Stimulated activated naive B cell treated with anti-CD40 and anti-IgM and Interleukin-4, amounts not matched to agents 10 μg/mL and 1 μg/mL and 100 μg/mL, for 72 hours (primary cell): ENCODE results near the gene TEX10.

Experiments
- ATAC-seq, 2 donors: fragments of 150-1000 bp; cut with Tn5 transposase; replicated peaks; 2 replicates each; pipeline ENCODE4 v1.10.0; 2021; ENCODE audit warnings: moderate library complexity in 1 of 2
- DNase-seq: peaks from one replicate; pipeline ENCODE4 v3.0.0; 2021
- H3K27ac Mint-ChIP-seq: one replicate; pipeline ENCODE4 v1.8.0; 2022; ENCODE audit warnings: mild to moderate bottlenecking, mixed read lengths
- H3K27me3 Mint-ChIP-seq, 2 donors: one replicate each; pipeline ENCODE4 v1.8.0; 2022; ENCODE audit warnings: mixed read lengths in 2 of 2
- H3K36me3 Mint-ChIP-seq, 2 donors: one replicate each; pipeline ENCODE4 v1.8.0; 2022; ENCODE audit warnings: mixed read lengths in 2 of 2, mild to moderate bottlenecking in 1 of 2
- H3K4me1 Mint-ChIP-seq, 2 donors: one replicate each; pipeline ENCODE4 v1.8.0; 2022; ENCODE audit warnings: mixed read lengths in 2 of 2, mild to moderate bottlenecking in 1 of 2
- H3K4me3 Mint-ChIP-seq, 2 donors: one replicate each; pipeline ENCODE4 v1.8.0; 2022; ENCODE audit warnings: mild to moderate bottlenecking in 2 of 2, mixed read lengths in 2 of 2, moderate library complexity in 1 of 2
- H3K9me3 Mint-ChIP-seq, 2 donors: one replicate each; pipeline ENCODE4 v1.8.0; 2022; ENCODE audit warnings: mixed read lengths in 2 of 2, mild to moderate bottlenecking in 1 of 2

Gene TEX10

DNA sequence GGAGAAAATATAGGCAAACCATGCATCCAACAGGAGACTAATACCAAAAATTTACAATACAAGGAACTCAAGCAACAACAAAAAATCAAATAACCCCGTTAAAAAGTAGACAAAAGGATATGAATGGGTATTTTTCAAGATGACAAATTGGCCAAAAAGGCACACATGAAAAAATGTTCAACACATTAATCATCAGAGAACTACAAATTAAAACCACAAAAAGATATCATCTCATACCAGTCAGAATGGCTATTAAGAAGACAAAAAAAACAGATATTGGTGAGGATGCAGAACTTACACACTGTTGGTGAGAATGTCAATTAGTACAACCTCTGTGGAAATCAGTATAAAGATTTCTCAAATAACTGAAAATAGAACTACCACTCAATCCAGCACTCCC, 35.0 kb downstream of the TEX10 start:
- no peak overlapping the region for H3K4me3 Mint-ChIP-seq
- H3K9me3 Mint-ChIP-seq, result no peaks in the 10 kb centered on the region
- no peak for ATAC-seq
- H3K27ac Mint-ChIP-seq, result no peak overlapping the region
- DNase-seq, result no peak
- H3K36me3 Mint-ChIP-seq, result peaks cover 40 to 50% of the 10 kb centered on the region in 2 donors
- peaks cover 2 to 16% of the 10 kb centered on the region in 2 donors for H3K4me1 Mint-ChIP-seq
- H3K27me3 Mint-ChIP-seq, result no peaks in the 10 kb centered on the region

DNA sequence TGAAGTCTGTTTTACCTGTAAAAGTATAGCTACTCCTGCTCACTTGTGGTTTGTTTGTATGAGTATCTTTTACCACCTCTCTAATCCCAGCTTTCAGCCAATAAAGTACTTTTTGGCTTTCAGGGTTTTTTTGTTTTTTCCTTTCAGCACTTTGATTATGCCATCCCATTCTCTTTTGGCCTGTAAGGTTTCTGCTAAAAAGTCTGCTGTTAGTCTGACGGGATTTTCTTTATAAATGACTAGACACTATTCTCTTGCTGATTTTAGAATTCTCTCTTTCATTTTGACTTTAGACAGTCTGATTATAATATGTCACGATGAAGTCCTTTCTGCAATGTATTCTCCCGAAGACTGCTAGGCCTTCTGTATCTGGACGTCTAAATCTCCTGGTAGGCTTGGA, 37.2 kb downstream of the TEX10 start:
- Mint-ChIP-seq H3K4me3 (no peak overlapping the region), H3K27me3 (no peaks in the 10 kb centered on the region), H3K36me3 (peaks cover 40 to 66% of the 10 kb centered on the region in 2 donors), H3K27ac (peak overlapping the region; percentile 32), H3K4me1 (peaks cover 4 to 16% of the 10 kb centered on the region in 2 donors), H3K9me3 (no peaks in the 10 kb centered on the region)
- DNase-seq, result no peak
- no peak for ATAC-seq

DNA sequence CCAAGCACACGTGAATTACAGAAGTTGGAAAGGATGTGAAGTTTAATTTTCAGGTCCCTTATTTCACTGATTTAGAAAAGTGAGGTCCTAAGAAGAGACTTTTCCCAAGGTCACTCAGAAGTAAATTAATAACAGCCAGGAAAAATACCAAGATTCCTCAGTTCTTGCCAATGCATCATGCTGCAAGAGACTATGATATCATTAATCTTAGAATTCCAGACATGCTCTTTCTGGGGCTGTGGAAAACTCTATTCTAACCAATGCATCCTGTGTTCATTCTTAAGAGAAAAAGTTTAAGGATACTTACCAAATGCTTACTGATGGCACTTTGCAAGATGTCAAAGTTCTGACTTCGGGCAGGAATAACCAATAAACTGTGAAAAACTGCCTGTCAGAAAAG, 42.8 kb downstream of the TEX10 start:
- H3K4me1 Mint-ChIP-seq, result peaks cover 2 to 7% of the 10 kb centered on the region in 2 donors
- H3K27me3 Mint-ChIP-seq, result no peaks in the 10 kb centered on the region
- H3K9me3 Mint-ChIP-seq, result no peaks in the 10 kb centered on the region
- no peak overlapping the region for H3K4me3 Mint-ChIP-seq
- no peak for ATAC-seq
- no peak overlapping the region for H3K27ac Mint-ChIP-seq
- DNase-seq, result no peak
- H3K36me3 Mint-ChIP-seq, result peaks cover 34 to 68% of the 10 kb centered on the region in 2 donors

DNA sequence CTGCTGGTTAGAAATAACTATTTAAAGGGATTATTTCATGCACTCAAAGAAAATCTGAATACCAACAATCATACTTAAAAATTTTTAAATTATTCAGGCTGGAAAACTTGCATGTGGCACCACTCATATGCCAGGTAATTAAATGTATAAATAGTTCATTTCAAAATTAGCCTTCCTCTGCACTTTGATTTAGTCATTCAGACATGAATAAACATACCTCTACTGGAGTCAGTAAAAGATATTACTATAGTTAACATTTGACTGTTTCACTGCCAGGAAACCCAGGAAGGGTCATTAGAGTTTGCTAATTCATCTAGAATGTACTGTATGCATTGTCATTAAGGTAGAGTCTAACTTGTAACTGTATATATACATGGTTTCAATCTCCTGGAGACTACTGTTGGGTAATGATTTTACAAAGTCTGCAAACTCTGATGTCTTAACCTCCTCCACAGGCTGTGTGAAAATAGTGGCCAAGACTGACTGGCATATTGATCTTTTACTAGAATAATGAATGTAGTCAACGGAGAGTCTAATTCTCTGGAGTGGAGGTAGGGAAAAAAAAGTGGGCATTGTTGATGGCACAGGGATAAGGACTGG, 43.7 kb downstream of the TEX10 start:
- H3K4me1 Mint-ChIP-seq, result peaks cover 2 to 7% of the 10 kb centered on the region in 2 donors
- DNase-seq (no peak), ATAC-seq (no peak)
- H3K27me3 Mint-ChIP-seq, result no peaks in the 10 kb centered on the region
- peak overlapping the region; percentile 16 for H3K27ac Mint-ChIP-seq
- H3K9me3 Mint-ChIP-seq, result no peaks in the 10 kb centered on the region
- H3K36me3 Mint-ChIP-seq, result peaks cover 30 to 64% of the 10 kb centered on the region in 2 donors
- H3K4me3 Mint-ChIP-seq, result no peak overlapping the region

DNA sequence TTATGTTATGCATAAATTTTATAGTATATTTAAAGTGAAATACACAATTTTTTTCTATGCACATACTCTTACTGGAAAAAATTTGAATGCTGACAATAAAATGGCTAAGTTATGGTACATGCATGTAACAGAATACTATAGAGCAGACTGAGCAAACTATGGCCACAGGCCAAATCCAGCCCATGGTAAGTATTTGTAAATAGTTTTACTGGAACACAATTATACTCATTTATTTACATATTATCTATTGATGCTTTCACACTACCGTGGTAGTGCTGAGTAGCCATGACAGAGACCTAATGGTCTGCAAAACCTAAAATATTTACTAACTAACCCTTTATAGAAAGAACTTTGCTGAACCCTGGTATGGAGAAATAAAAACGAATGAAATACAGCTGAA, 45.7 kb downstream of the TEX10 start:
- Mint-ChIP-seq H3K27ac (peak overlapping the region; percentile 17), H3K36me3 (peaks cover 43 to 71% of the 10 kb centered on the region in 2 donors), H3K4me3 (no peak overlapping the region), H3K27me3 (no peaks in the 10 kb centered on the region), H3K4me1 (peaks cover 0 to 7% of the 10 kb centered on the region in 2 donors), H3K9me3 (no peaks in the 10 kb centered on the region)
- ATAC-seq (no peak), DNase-seq (no peak)

DNA sequence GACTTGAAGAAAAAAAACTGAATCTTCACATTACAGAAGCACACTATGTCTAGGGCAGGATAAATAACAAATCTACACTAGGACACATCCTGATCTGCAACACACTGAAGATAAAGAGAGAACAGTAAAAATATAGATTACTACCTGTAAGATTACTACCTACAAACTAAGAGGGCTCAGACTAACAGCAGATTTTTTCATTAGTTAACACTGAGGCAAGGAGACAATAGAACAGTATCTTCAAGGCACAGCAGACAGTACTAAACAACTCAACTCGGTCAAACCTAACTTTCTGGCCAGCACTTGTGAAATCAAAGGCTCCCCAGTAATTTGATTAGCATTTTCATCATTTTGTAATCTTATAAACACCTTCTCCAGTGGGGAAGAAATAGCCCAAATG, 46.5 kb downstream of the TEX10 start:
- no peaks in the 10 kb centered on the region for H3K9me3 Mint-ChIP-seq
- peaks cover 39 to 71% of the 10 kb centered on the region in 2 donors for H3K36me3 Mint-ChIP-seq
- H3K4me3 Mint-ChIP-seq, result no peak overlapping the region
- DNase-seq (no peak), ATAC-seq (no peak)
- no peaks in the 10 kb centered on the region for H3K27me3 Mint-ChIP-seq
- peaks cover 0 to 7% of the 10 kb centered on the region in 2 donors for H3K4me1 Mint-ChIP-seq
- no peak overlapping the region for H3K27ac Mint-ChIP-seq

DNA sequence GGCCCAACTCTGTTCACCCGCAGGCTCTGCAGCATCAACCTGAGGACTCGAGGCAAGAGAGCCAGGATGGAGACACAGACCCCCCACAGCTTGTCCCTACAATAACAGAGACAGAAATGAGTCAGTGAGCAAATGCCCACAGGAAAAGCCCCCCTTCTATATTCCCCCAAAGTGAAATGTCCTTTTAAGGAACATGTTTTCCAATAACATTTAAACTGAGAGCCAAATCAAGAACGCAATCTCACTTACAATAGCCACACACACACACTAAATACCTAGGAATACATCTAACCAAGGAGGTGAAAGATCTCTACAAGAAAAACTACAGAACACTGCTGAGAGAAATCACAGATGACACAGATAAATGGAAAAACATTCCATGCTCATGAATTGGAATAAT, 49.0 kb downstream of the TEX10 start:
- peaks cover 4 to 18% of the 10 kb centered on the region in 2 donors for H3K4me1 Mint-ChIP-seq
- ATAC-seq (no peak), DNase-seq (no peak)
- H3K36me3 Mint-ChIP-seq, result peaks cover 44 to 68% of the 10 kb centered on the region in 2 donors
- H3K4me3 Mint-ChIP-seq, result no peak overlapping the region
- H3K27me3 Mint-ChIP-seq, result no peaks in the 10 kb centered on the region
- H3K9me3 Mint-ChIP-seq, result no peaks in the 10 kb centered on the region
- no peak overlapping the region for H3K27ac Mint-ChIP-seq

DNA sequence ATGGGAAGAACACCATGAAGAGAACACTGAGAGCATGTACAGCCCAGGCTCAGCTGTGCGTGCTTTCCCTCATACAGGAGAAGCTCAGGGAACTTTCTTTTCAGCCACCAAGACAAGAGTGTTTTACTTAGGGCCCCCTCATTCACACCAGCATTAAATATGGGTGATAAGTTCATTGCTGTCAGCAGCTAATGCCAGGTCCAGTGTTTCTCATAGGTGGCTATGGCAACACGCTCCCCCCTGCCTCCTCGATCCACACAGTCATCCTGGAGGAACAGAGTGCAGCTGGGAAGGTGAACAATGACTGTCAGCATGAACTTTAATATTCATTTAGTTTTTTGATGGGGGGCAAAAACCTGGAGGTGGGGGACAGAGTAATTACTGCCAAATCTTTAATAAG, 54.4 kb downstream of the TEX10 start:
- Mint-ChIP-seq H3K36me3 (peaks cover 30 to 75% of the 10 kb centered on the region in 2 donors), H3K9me3 (no peaks in the 10 kb centered on the region), H3K27ac (no peak overlapping the region), H3K4me1 (peaks cover 4 to 11% of the 10 kb centered on the region in 2 donors), H3K4me3 (no peak overlapping the region), H3K27me3 (no peaks in the 10 kb centered on the region)
- ATAC-seq, result no peak
- DNase-seq, result no peak

DNA sequence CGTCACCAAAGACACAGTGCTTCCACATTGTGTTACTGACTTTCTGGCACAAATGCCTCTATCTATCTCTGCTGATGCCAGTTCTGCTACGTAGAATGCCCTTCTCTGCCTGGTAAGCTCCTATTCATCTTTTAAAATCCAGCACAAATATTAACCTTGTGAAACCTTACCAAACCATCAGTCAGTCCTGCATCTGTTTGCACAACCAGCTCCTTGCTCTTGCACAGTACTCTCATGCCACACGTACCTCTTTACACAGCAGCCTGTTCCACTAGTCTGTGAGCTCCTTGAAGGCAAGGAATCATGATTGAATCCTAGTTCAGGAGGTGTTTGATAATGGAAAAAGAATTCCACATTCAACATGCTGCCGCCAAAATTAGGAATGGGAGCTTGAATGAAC, 56.3 kb downstream of the TEX10 start:
- Mint-ChIP-seq H3K36me3 (peaks cover 42 to 77% of the 10 kb centered on the region in 2 donors), H3K9me3 (no peaks in the 10 kb centered on the region), H3K4me3 (no peak overlapping the region), H3K4me1 (peaks cover 6 to 11% of the 10 kb centered on the region in 2 donors), H3K27ac (no peak overlapping the region), H3K27me3 (no peaks in the 10 kb centered on the region)
- ATAC-seq, result no peak
- DNase-seq, result no peak

DNA sequence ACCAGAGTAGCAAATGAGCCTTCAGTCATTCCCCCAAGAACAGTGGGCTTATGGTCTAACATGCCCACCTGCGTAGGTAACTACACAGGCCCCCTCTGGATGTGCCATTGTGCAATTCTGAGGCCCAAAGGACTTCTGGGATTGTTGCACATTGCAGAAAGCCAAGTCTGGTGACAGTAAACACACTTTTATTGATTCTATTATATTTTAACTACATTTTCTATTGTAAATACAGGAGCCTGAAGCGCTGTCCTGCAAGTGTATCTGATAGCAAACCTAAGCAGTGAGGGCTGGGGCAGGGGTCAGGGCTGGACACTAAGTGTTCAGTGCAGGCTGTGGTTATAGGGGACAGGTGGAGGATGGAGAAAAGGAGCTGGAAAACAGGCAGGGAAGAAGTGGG, 57.5 kb downstream of the TEX10 start:
- H3K9me3 Mint-ChIP-seq, result no peaks in the 10 kb centered on the region
- no peak overlapping the region for H3K4me3 Mint-ChIP-seq
- peaks cover 6 to 8% of the 10 kb centered on the region in 2 donors for H3K4me1 Mint-ChIP-seq
- H3K27me3 Mint-ChIP-seq, result no peaks in the 10 kb centered on the region
- peaks cover 48 to 79% of the 10 kb centered on the region in 2 donors for H3K36me3 Mint-ChIP-seq
- H3K27ac Mint-ChIP-seq, result peak overlapping the region; percentile 72
- no peak for DNase-seq
- no peak for ATAC-seq

DNA sequence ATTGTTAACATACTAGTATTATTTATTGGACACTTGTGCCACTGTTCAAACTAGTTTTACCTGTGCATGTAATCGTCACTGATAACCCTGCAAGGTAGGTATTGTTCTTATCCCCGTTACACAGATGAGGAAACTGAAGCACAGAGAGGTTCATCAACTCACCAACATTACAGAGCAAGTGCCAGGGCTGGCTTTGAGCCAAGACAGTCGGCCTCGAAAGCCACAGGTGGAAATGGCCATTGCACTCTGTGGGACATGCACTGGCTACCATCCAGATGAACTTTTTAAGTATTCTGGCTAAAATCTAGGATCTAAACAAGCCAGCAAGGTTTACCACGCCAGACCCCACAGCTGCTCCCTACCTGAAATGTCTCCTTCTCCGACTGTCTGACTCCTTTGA, 57.9 kb downstream of the TEX10 start:
- peaks cover 6 to 7% of the 10 kb centered on the region in 2 donors for H3K4me1 Mint-ChIP-seq
- H3K27me3 Mint-ChIP-seq, result no peaks in the 10 kb centered on the region
- no peaks in the 10 kb centered on the region for H3K9me3 Mint-ChIP-seq
- ATAC-seq (no peak), DNase-seq (no peak)
- peak overlapping the region; percentile 62 for H3K27ac Mint-ChIP-seq
- H3K4me3 Mint-ChIP-seq, result no peak overlapping the region
- H3K36me3 Mint-ChIP-seq, result peaks cover 52 to 81% of the 10 kb centered on the region in 2 donors

DNA sequence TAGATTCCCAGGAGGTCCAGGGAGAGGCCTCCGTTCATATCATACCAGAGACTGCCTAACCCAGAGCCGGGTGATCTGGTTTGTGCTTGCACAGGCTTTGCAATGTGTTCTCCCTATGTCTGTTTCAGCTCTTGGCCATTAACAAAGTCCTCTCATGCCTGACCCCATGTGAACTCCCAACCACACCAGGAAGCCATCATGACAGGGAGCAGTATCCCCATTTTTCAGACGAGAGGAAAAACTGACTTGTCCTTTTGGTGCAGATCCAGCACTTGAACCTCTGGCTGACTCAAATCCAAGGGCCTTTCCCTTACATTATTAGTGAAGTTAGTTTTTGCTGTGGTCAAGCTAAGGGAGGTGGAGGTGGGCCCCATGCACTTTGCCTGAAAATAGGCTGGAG, 58.4 kb downstream of the TEX10 start:
- no peak overlapping the region for H3K27ac Mint-ChIP-seq
- no peak overlapping the region for H3K4me3 Mint-ChIP-seq
- H3K9me3 Mint-ChIP-seq, result peaks cover 0 to 2% of the 10 kb centered on the region in 2 donors
- no peaks in the 10 kb centered on the region for H3K27me3 Mint-ChIP-seq
- peaks cover 3% of the 10 kb centered on the region in 2 donors for H3K4me1 Mint-ChIP-seq
- DNase-seq (no peak), ATAC-seq (no peak)
- H3K36me3 Mint-ChIP-seq, result peaks cover 52 to 81% of the 10 kb centered on the region in 2 donors

DNA sequence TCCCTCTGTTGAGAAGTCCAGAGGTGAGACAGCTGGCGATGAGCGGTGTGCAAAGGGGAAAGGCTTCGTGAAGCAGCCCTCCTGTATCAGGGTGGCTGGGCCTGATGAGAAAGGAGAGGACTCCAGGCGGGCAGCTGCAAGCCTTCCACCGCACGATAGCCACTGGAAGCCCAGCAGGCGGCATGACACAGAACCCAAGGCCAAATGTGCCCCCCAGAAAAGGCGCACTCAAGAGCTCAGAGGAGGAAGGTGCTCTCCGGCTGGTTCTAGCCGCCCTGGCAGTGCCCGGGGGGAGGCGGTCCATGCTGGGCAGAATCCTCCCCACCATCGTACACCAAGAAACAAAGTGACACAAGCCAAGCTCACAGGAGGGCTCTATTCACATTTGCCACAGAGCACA, 60.3 kb downstream of the TEX10 start:
- H3K36me3 Mint-ChIP-seq, result peaks cover 63 to 89% of the 10 kb centered on the region in 2 donors
- no peak for ATAC-seq
- peaks cover 0 to 3% of the 10 kb centered on the region in 2 donors for H3K4me1 Mint-ChIP-seq
- peaks cover 5 to 10% of the 10 kb centered on the region in 2 donors for H3K9me3 Mint-ChIP-seq
- H3K27me3 Mint-ChIP-seq, result no peaks in the 10 kb centered on the region
- no peak overlapping the region for H3K27ac Mint-ChIP-seq
- H3K4me3 Mint-ChIP-seq, result no peak overlapping the region
- no peak for DNase-seq

DNA sequence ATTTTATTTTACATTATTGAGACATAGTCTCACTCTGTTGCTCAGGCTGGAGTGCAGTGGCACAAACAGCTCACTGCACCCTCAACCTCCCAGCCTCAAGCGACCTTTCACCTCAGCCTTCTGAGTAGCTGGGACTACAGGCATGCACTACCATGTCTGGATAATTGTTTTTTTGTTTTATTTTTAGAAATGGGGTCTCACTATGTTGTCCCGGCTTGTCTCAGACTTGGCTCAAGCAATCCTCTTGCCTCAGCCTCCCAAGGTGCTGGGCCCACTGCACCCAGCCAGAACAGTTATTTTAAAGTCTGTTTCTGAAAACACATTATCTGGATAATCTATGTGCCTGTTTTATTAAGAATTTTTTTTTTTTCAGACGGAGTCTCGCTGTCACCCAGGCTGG, 62.0 kb downstream of the TEX10 start:
- DNase-seq (no peak), ATAC-seq (no peak)
- no peaks in the 10 kb centered on the region for H3K27me3 Mint-ChIP-seq
- H3K27ac Mint-ChIP-seq, result no peak overlapping the region
- H3K4me3 Mint-ChIP-seq, result no peak overlapping the region
- peaks cover 74 to 90% of the 10 kb centered on the region in 2 donors for H3K36me3 Mint-ChIP-seq
- H3K4me1 Mint-ChIP-seq, result peaks cover 3 to 5% of the 10 kb centered on the region in 2 donors
- H3K9me3 Mint-ChIP-seq, result peaks cover 5 to 13% of the 10 kb centered on the region in 2 donors

DNA sequence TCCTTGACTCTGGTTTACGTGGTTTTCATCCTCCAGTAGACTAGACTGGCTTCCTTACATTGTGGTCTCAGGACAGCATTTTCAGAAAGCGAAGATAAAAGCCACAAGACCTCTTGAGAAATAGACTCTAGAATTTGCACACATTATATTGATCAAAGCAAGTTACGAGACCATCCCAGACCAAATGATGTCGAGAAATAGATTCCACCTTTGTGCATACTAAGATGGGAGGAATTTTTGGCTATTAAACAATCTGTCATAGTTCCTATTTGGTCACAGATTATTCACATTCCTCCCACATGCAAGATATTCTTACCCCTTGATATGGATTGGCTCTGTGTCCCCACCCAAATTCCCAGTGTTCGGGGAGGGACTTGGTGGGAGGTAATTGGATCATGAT, 65.6 kb downstream of the TEX10 start:
- no peaks in the 10 kb centered on the region for H3K27me3 Mint-ChIP-seq
- H3K36me3 Mint-ChIP-seq, result peaks cover 77 to 90% of the 10 kb centered on the region in 2 donors
- peaks cover 2 to 5% of the 10 kb centered on the region in 2 donors for H3K4me1 Mint-ChIP-seq
- peaks cover 10 to 20% of the 10 kb centered on the region in 2 donors for H3K9me3 Mint-ChIP-seq
- ATAC-seq, result no peak
- no peak overlapping the region for H3K4me3 Mint-ChIP-seq
- no peak for DNase-seq
- no peak overlapping the region for H3K27ac Mint-ChIP-seq
